ENCODE data around the gene NFE2L1. TPM values are rescaled to one million over a fixed set of nuclear protein-coding genes. Genes with fewer than 3 reads are reported as not detected.
A peak's percentile ranks its signal among the peaks of the same experiment; 100 is the strongest.
"Not testable (repeated sequence)": the region's sequence is repeated elsewhere in the genome, so short reads cannot be mapped to it uniquely, and the experiment has no call there.

Gene NFE2L1, protein sequence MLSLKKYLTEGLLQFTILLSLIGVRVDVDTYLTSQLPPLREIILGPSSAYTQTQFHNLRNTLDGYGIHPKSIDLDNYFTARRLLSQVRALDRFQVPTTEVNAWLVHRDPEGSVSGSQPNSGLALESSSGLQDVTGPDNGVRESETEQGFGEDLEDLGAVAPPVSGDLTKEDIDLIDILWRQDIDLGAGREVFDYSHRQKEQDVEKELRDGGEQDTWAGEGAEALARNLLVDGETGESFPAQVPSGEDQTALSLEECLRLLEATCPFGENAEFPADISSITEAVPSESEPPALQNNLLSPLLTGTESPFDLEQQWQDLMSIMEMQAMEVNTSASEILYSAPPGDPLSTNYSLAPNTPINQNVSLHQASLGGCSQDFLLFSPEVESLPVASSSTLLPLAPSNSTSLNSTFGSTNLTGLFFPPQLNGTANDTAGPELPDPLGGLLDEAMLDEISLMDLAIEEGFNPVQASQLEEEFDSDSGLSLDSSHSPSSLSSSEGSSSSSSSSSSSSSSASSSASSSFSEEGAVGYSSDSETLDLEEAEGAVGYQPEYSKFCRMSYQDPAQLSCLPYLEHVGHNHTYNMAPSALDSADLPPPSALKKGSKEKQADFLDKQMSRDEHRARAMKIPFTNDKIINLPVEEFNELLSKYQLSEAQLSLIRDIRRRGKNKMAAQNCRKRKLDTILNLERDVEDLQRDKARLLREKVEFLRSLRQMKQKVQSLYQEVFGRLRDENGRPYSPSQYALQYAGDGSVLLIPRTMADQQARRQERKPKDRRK
- total RNA-seq (2014; rRNA removed; shearing (Covaris generic)): 65.6 and 66.4 TPM in 2 replicates
- 28.0 and 31.4 TPM in 2 replicates for polyA plus RNA-seq (2016; fragmentation: Nextera tagmentation; extraction: Ambion mirVana)

DNA sequence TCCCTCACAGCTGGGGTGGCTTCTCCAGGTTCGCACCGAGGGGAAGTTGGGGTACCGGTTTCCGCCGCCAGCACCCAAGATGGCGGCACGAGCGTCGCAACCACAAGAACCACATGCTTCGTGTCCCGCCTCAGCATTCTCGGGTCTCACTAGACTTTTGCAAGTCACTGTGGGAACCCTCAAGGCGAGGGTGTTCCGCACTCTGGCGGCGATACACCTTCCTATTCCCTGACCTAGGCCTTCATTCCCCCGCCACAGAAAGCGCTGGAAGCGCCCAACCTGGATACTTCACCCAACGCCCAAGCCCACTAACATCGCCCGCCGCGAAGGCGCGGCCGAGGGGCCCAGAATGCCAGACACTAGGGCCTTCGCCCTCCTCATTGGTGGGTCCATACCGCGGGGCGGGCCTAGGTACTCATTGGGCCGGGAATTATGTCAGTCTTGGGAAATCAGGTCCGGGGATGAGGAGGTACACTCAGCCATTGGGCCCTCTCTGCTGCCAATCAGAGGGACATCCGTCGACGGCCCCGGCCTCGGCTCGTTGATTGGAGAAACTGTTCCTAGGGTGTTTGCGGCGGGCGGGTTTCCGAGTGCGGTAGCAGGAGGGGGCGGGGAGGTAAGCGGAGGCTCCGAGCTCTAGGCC is at the start of gene NFE2L1:
TSS of gene NFE2L1 (plus strand) at position 619 of the 643 bp plus-strand sequence. CDS start 2,760 bp downstream, outside the sequence.
- Histone ChIP-seq H3K9me3 (ENCODE audit: low read depth) (no peaks in the 10 kb centered on the region), H3F3A (ENCODE audit: insufficient read depth) (peaks cover 57% of the 10 kb centered on the region), H3K9me2 (ENCODE audit: insufficient read depth) (no peaks in the 10 kb centered on the region), H4K20me1 (ENCODE audit: insufficient read depth) (no peaks in the 10 kb centered on the region), H3K36me3 (ENCODE audit: low read depth) (peaks cover 3% of the 10 kb centered on the region; the same call in 1 of the 2 replicates), H3K9ac (peak within 1 kb of the TSS; percentile 93), H3K27ac (peak within 1 kb of the TSS; percentile 91), H3K27me3 (replicated peaks; ENCODE audit: insufficient read depth) (no peaks in the 10 kb centered on the region), H3K4me1 (ENCODE audit: insufficient read depth) (peaks cover 46% of the 10 kb centered on the region), H3K79me2 (ENCODE audit: insufficient read depth) (peaks cover 56% of the 10 kb centered on the region), H3K4me2 (ENCODE audit: unreplicated experiment) (peak within 1 kb of the TSS; percentile 94), H2AFZ (peak within 1 kb of the TSS; percentile 79), H3K4me3 (peak within 1 kb of the TSS; percentile 84)
- peak; percentile 100 for DNase-seq
- in situ Hi-C loops (cut with MboI): no loop called here
- WGBS, 2 experiments (ENCODE audit: low coverage in 1 of 2, low lambda C conversion rate in 2 of 2, missing lambda C conversion rate in 2 of 2): 0 to 2% methylated on average over 40 to 47 of the region's 47 CpGs
- no peak for TF ChIP-seq EZH2 (IDR thresholded peaks at IDR 0.05; ENCODE audit: insufficient read depth, poor library complexity, severe bottlenecking)
- no peak for TF ChIP-seq EZH2phosphoT487 (IDR thresholded peaks at IDR 0.05; ENCODE audit: insufficient read depth, low read depth)

DNA sequence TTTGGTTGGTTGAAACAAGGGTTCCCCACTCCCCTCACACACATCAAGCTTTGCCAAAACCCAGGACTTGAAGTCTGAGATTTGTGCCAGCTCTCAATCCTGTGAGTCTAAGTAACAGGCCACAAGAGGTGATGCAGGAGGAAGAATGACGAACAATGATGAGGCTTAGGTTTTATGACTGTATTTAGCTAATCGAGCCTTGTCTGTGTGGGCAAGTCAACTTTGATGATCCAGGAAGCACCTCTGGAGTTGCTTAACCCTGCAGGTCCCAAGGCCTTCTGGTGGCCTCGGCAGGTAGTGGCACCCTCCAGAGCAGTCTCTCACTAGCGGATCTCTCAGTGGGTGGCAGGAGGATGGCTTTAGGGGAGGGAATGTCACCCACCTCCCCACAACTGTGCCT is 48.6 kb upstream of the NFE2L1 start:
- TF ChIP-seq EZH2 (IDR thresholded peaks at IDR 0.05; ENCODE audit: insufficient read depth, poor library complexity, severe bottlenecking): no peak
- no peak for TF ChIP-seq EZH2phosphoT487 (IDR thresholded peaks at IDR 0.05; ENCODE audit: insufficient read depth, low read depth)
- Histone ChIP-seq H3K27ac (peak overlapping the region; percentile 50), H3K4me3 (no peak overlapping the region), H3K4me2 (ENCODE audit: unreplicated experiment) (no peak overlapping the region), H3K9ac (peak overlapping the region; percentile 27; the same call in 1 of the 2 replicates), H3K79me2 (ENCODE audit: insufficient read depth) (no peaks in the 10 kb centered on the region), H2AFZ (peak overlapping the region; percentile 73), H4K20me1 (ENCODE audit: insufficient read depth) (no peaks in the 10 kb centered on the region), H3K36me3 (ENCODE audit: low read depth) (no peaks in the 10 kb centered on the region), H3K9me2 (ENCODE audit: insufficient read depth) (no peaks in the 10 kb centered on the region), H3K27me3 (replicated peaks; ENCODE audit: insufficient read depth) (no peaks in the 10 kb centered on the region), H3K9me3 (ENCODE audit: low read depth) (no peaks in the 10 kb centered on the region), H3K4me1 (ENCODE audit: insufficient read depth) (peaks cover 29% of the 10 kb centered on the region), H3F3A (ENCODE audit: insufficient read depth) (peaks cover 15% of the 10 kb centered on the region)
- in situ Hi-C loops (cut with MboI): no loop called here
- 23 to 24% methylated on average over 4 of the region's 4 CpGs for WGBS, 2 experiments (ENCODE audit: low coverage in 1 of 2, low lambda C conversion rate in 2 of 2, missing lambda C conversion rate in 2 of 2)
- DNase-seq: peak; percentile 89

DNA sequence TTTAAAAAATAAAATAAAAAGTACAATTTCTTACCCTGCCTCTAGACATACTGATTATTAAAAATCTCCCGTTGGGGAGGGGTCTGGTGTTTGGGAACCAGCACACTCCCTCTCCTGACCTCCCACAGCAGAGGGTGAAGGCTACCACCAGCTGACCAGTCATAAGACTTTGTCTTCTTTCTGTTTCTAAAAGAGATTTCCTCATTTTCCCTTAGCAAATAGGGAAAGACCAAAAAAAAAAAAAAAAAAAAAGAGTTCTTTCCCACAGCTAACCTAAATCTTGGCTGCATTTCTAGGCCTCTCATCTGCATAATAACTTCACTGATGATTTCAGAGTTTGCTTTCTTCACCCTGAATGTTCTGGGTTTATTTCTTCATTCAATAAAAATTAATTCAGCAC is 47.0 kb upstream of the NFE2L1 start:
- Histone ChIP-seq H4K20me1 (ENCODE audit: insufficient read depth) (no peaks in the 10 kb centered on the region), H3F3A (ENCODE audit: insufficient read depth) (peaks cover 19% of the 10 kb centered on the region), H3K9me2 (ENCODE audit: insufficient read depth) (no peaks in the 10 kb centered on the region), H3K9me3 (ENCODE audit: low read depth) (no peaks in the 10 kb centered on the region), H3K4me3 (no peak overlapping the region), H3K4me2 (ENCODE audit: unreplicated experiment) (no peak overlapping the region), H3K27me3 (replicated peaks; ENCODE audit: insufficient read depth) (no peaks in the 10 kb centered on the region), H3K79me2 (ENCODE audit: insufficient read depth) (no peaks in the 10 kb centered on the region), H2AFZ (peak overlapping the region; percentile 97; the same call in 1 of the 2 replicates), H3K36me3 (ENCODE audit: low read depth) (no peaks in the 10 kb centered on the region), H3K9ac (no peak overlapping the region), H3K27ac (peak overlapping the region; percentile 96; the same call in 1 of the 2 replicates), H3K4me1 (ENCODE audit: insufficient read depth) (peaks cover 45% of the 10 kb centered on the region)
- WGBS, 2 experiments (ENCODE audit: low coverage in 1 of 2, low lambda C conversion rate in 2 of 2, missing lambda C conversion rate in 2 of 2): 100% methylated on average over 1 of the region's 1 CpG
- TF ChIP-seq EZH2 (IDR thresholded peaks at IDR 0.05; ENCODE audit: insufficient read depth, poor library complexity, severe bottlenecking): no peak
- TF ChIP-seq EZH2phosphoT487 (IDR thresholded peaks at IDR 0.05; ENCODE audit: insufficient read depth, low read depth): no peak
- peak; percentile 54 for DNase-seq
- in situ Hi-C loops (cut with MboI): no loop called here

DNA sequence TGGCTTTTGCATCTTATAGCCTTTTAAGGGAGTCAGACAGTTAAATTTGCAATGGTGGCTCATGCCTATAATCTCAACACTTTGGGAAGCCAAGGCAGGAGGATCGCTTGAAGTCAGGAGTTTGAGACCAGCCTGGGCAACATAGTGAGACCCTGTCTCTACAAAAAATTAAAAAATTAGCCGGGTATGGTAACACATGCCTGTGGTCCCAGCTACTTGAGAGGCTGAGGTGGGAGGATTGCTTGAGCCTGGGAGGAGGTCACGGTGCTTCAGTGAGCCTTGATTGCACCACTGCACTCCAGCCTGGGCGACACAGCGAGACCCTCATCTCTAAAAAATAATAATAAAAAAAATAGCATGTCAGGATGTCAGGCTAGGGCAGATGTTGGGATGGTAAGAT is 46.5 kb upstream of the NFE2L1 start:
- H3K27me3 ChIP-seq (replicated peaks; ENCODE audit: insufficient read depth); in situ Hi-C loops (cut with MboI); H3K4me2 ChIP-seq (ENCODE audit: unreplicated experiment); H3K79me2 ChIP-seq (ENCODE audit: insufficient read depth); DNase-seq; H3K9me2 ChIP-seq (ENCODE audit: insufficient read depth); H3K9me3 ChIP-seq (ENCODE audit: low read depth); H3K4me3 ChIP-seq; H4K20me1 ChIP-seq (ENCODE audit: insufficient read depth); H3K36me3 ChIP-seq (ENCODE audit: low read depth): not testable (repeated sequence)
- Histone ChIP-seq H2AFZ (peak overlapping the region; percentile 97; the same call in 1 of the 2 replicates), H3K27ac (peak overlapping the region; percentile 96), H3K4me1 (ENCODE audit: insufficient read depth) (peaks cover 45% of the 10 kb centered on the region), H3K9ac (0 out of 2 replicates have a peak overlapping the region, but pooled peaks have one; percentile 1), H3F3A (ENCODE audit: insufficient read depth) (peaks cover 19% of the 10 kb centered on the region)
- 98 to 99% methylated on average over 5 of the region's 5 CpGs for WGBS, 2 experiments (ENCODE audit: low coverage in 1 of 2, low lambda C conversion rate in 2 of 2, missing lambda C conversion rate in 2 of 2)
